22Rv1 (cell line): ENCODE measurements around the gene NRCAM.

ENCODE experiments used
- CTCF ChIP-seq: fragments of 450-650 bp; IDR thresholded peaks from 2 replicates; pipeline ENCODE4 v1.5.1; 2017; ENCODE audit warnings: mild to moderate bottlenecking
- ZFX ChIP-seq: fragments of 450-650 bp; IDR thresholded peaks from 2 replicates; pipeline ENCODE4 v1.6.1; 2017; ENCODE audit warnings: antibody characterized with exemption, borderline replicate concordance

GRCh38 chr7:108459922-108460551, 3.8 kb upstream of the NRCAM start:
- peak; percentile 84 for TF ChIP-seq CTCF
- TF ChIP-seq ZFX: no peak
